Stimulated activated CD4-positive, alpha-beta T cell treated with anti-CD3 and anti-CD28 coated beads, Interleukin-1b, Interleukin-23, amount 100 ng/mL, for 48 hours (primary cell): Measurements from ENCODE around the gene HAUS1.
A peak's percentile ranks its signal among the peaks of the same experiment; 100 is the strongest.
"Not testable (repeated sequence)": the region's sequence is repeated elsewhere in the genome, so short reads cannot be mapped to it uniquely, and the experiment has no call there.

Experiments used
- DNase-seq: peaks from one replicate; pipeline ENCODE4 v3.0.0-alpha.2; 2020

The HAUS1 gene

GRCh38 chr18:46104128-46104911 is at the start of gene HAUS1:
HAUS1 (plus strand) TSS chr18:46104385; CDS start chr18:46104412, 27 bp downstream.
- peak; percentile 82 for DNase-seq

GRCh38 chr18:46054956-46055837 is 49.0 kb upstream of the HAUS1 start:
- no peak for DNase-seq

GRCh38 chr18:46055838-46056230 is 48.4 kb upstream of the HAUS1 start:
- DNase-seq = no peak

GRCh38 chr18:46060359-46060841 is 43.8 kb upstream of the HAUS1 start:
- no peak for DNase-seq

- no peak for DNase-seq
These were observed 42.8 kb upstream of the HAUS1 start for GRCh38 chr18:46061387-46061786.

GRCh38 chr18:46061796-46062195 is 42.4 kb upstream of the HAUS1 start:
- no peak for DNase-seq

- DNase-seq = no peak
These were observed 41.4 kb upstream of the HAUS1 start for GRCh38 chr18:46062781-46063180.

GRCh38 chr18:46067438-46068007 is 36.7 kb upstream of the HAUS1 start:
- DNase-seq = no peak

- DNase-seq = no peak
These were observed 35.4 kb upstream of the HAUS1 start for GRCh38 chr18:46068763-46069162.

- DNase-seq = no peak
These were observed 34.7 kb upstream of the HAUS1 start for GRCh38 chr18:46069524-46069923.

GRCh38 chr18:46070232-46070631 is 34.0 kb upstream of the HAUS1 start:
- DNase-seq = no peak

- DNase-seq = peak; percentile 16
These were observed 33.2 kb upstream of the HAUS1 start for GRCh38 chr18:46070815-46071652.

GRCh38 chr18:46071653-46072375 is 32.4 kb upstream of the HAUS1 start, which contains the start of gene PSTPIP2:
PSTPIP2 (minus strand) TSS chr18:46072260; CDS start chr18:46072188, 72 bp downstream.
- peak; percentile 70 for DNase-seq

GRCh38 chr18:46072376-46072867 is 31.8 kb upstream of the HAUS1 start:
- no peak for DNase-seq

GRCh38 chr18:46072959-46073358 is 31.2 kb upstream of the HAUS1 start:
- no peak for DNase-seq

GRCh38 chr18:46073474-46074331 is 30.5 kb upstream of the HAUS1 start:
- peak; percentile 41 for DNase-seq

- no peak for DNase-seq
These were observed 24.8 kb upstream of the HAUS1 start for GRCh38 chr18:46079336-46079735.

- no peak for DNase-seq
These were observed 24.0 kb upstream of the HAUS1 start for GRCh38 chr18:46080156-46080555.

GRCh38 chr18:46084431-46084830 is 19.8 kb upstream of the HAUS1 start:
- no peak for DNase-seq

GRCh38 chr18:46088501-46088900 is 15.7 kb upstream of the HAUS1 start:
- not testable (repeated sequence) for DNase-seq
